SK-N-SH treated with all-trans-retinoic acid at 6 μM for 48 hours (cell line): ENCODE results near the gene MS4A6E.

Experiments used
- CREB5 ChIP-seq: fragments of 250-450 bp; sonication (Bioruptor Pico); IDR thresholded peaks from 2 replicates; pipeline ENCODE4 v1.5.1; 2020; ENCODE audit warnings: low read depth, mild to moderate bottlenecking, moderate library complexity
- ISL1 ChIP-seq: fragments of 250-450 bp; sonication (Bioruptor Pico); IDR thresholded peaks from 2 replicates; pipeline ENCODE4 v2.1.2; 2022; ENCODE audit warnings: mild to moderate bottlenecking, moderate library complexity
- OSR1 ChIP-seq: fragments of 250-450 bp; sonication (Bioruptor Pico); IDR thresholded peaks from 2 replicates; pipeline ENCODE4 v1.8.0; 2022; ENCODE audit warnings: moderate library complexity, mild to moderate bottlenecking, inconsistent platforms
- TSHZ2 ChIP-seq: fragments of 250-450 bp; sonication (Bioruptor Pico); IDR thresholded peaks from 2 replicates; pipeline ENCODE4 v1.5.0; 2020; ENCODE audit warnings: mild to moderate bottlenecking, moderate library complexity
- ZC3H10 ChIP-seq: fragments of 250-450 bp; sonication (Bioruptor Pico); IDR thresholded peaks from 2 replicates; pipeline ENCODE4 v1.5.1; 2021; ENCODE audit warnings: mild to moderate bottlenecking, moderate library complexity
- TF ChIP-seq, protein P1 (sequence below): fragments of 250-450 bp; sonication (Bioruptor Pico); IDR thresholded peaks from 2 replicates; pipeline ENCODE4 v1.8.0; 2020; ENCODE audit warnings: mild to moderate bottlenecking, moderate library complexity, borderline replicate concordance

GRCh38 chr11:60343094-60343704 is 16.1 kb downstream of the MS4A6E start:
- TF ChIP-seq OSR1 (CRISPR knock-in tag) = no peak
- TF ChIP-seq, protein P1, sequence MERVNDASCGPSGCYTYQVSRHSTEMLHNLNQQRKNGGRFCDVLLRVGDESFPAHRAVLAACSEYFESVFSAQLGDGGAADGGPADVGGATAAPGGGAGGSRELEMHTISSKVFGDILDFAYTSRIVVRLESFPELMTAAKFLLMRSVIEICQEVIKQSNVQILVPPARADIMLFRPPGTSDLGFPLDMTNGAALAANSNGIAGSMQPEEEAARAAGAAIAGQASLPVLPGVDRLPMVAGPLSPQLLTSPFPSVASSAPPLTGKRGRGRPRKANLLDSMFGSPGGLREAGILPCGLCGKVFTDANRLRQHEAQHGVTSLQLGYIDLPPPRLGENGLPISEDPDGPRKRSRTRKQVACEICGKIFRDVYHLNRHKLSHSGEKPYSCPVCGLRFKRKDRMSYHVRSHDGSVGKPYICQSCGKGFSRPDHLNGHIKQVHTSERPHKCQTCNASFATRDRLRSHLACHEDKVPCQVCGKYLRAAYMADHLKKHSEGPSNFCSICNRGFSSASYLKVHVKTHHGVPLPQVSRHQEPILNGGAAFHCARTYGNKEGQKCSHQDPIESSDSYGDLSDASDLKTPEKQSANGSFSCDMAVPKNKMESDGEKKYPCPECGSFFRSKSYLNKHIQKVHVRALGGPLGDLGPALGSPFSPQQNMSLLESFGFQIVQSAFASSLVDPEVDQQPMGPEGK (CRISPR knock-in tag) = no peak
- TF ChIP-seq TSHZ2 (CRISPR knock-in tag) = no peak
- no peak for TF ChIP-seq ZC3H10 (CRISPR knock-in tag)
- no peak for TF ChIP-seq ISL1
- TF ChIP-seq CREB5 (CRISPR knock-in tag) = no peak
